ENCODE measurements around the gene FBXL15.

FBXL15 gene

GRCh38 chr10:102381983-102382382 lies 38.7 kb upstream of the FBXL15 start:
- no peak for TF ChIP-seq CTCF (IDR thresholded peaks at IDR 0.05; ENCODE audit: control extremely low read depth, extremely low read depth, low read depth, missing control alignments)

GRCh38 chr10:102382871-102383270 lies 37.8 kb upstream of the FBXL15 start:
- POLR2A ChIA-PET = no interaction called here

More at GRCh38 chr10:102381983-102382382, 38.7 kb upstream of the FBXL15 start:
- no peak for DNase-seq (ENCODE audit: extremely low spot score)
- POLR2A ChIA-PET = interaction anchor here (0.6 to 1.0 kb wide), 3 partner anchors 137 to 281 kb away, joined by 3 to 10 read pairs (median 4); partner anchors contain the start of gene GBF1
- CTCF ChIA-PET = interaction anchor here (0.8 to 7.9 kb wide), 10 partner anchors 9 to 213 kb away, joined by 3 to 71 read pairs (median 4); partner anchors contain the start of genes ELOVL3 and FBXL15

GRCh38 chr10:102384053-102384452 lies 36.6 kb upstream of the FBXL15 start:
- CTCF ChIA-PET = interaction anchor here (1.0 to 7.9 kb wide), 18 partner anchors 9 to 215 kb away, joined by 3 to 71 read pairs (median 6); partner anchors contain the start of genes ELOVL3, FBXL15 and NFKB2
- no peak for TF ChIP-seq CTCF (IDR thresholded peaks at IDR 0.05; ENCODE audit: control extremely low read depth, extremely low read depth, low read depth, missing control alignments)
- DNase-seq (ENCODE audit: extremely low spot score) = no peak
- POLR2A ChIA-PET = no interaction called here

More at GRCh38 chr10:102382871-102383270, 37.8 kb upstream of the FBXL15 start:
- no peak for TF ChIP-seq CTCF (IDR thresholded peaks at IDR 0.05; ENCODE audit: control extremely low read depth, extremely low read depth, low read depth, missing control alignments)
- CTCF ChIA-PET = interaction anchor here (0.8 to 7.9 kb wide), 12 partner anchors 10 to 214 kb away, joined by 3 to 71 read pairs (median 12); partner anchors contain the start of genes ELOVL3, FBXL15 and NFKB2
- no peak for DNase-seq (ENCODE audit: extremely low spot score)

GRCh38 chr10:102384606-102385429 lies 35.8 kb upstream of the FBXL15 start:
- CTCF ChIA-PET = interaction anchor here (0.8 to 7.9 kb wide), 20 partner anchors 9 to 216 kb away, joined by 3 to 71 read pairs (median 5); partner anchors contain the start of genes ELOVL3, FBXL15 and NFKB2

GRCh38 chr10:102389894-102390293 lies 30.7 kb upstream of the FBXL15 start:
- DNase-seq (ENCODE audit: extremely low spot score) = no peak
- ChIA-PET CTCF (interaction anchor here (1.0 to 2.0 kb wide), 4 partner anchors 10 to 159 kb away, joined by 3 to 6 read pairs (median 4); no protein-coding TSS in a partner anchor), POLR2A (interaction anchor here (0.7 kb wide), 1 partner anchor 13 kb away, joined by 3 read pairs; no protein-coding TSS in a partner anchor)
- no peak for TF ChIP-seq CTCF (IDR thresholded peaks at IDR 0.05; ENCODE audit: control extremely low read depth, extremely low read depth, low read depth, missing control alignments)

More at GRCh38 chr10:102384606-102385429, 35.8 kb upstream of the FBXL15 start:
- no peak for TF ChIP-seq CTCF (IDR thresholded peaks at IDR 0.05; ENCODE audit: control extremely low read depth, extremely low read depth, low read depth, missing control alignments)
- DNase-seq (ENCODE audit: extremely low spot score) = no peak
- POLR2A ChIA-PET = interaction anchor here (0.5 to 0.9 kb wide), 4 partner anchors 13 to 140 kb away, joined by 3 to 4 read pairs (median 3); partner anchors contain the start of gene GBF1

- POLR2A ChIA-PET = interaction anchor here (0.6 kb wide), 1 partner anchor 31 kb away, joined by 6 read pairs; no protein-coding TSS in a partner anchor
- no peak for DNase-seq (ENCODE audit: extremely low spot score)
- TF ChIP-seq CTCF (IDR thresholded peaks at IDR 0.05; ENCODE audit: control extremely low read depth, extremely low read depth, low read depth, missing control alignments) = no peak
- CTCF ChIA-PET = interaction anchor here (0.9 to 9.6 kb wide), 12 partner anchors 8 to 191 kb away, joined by 3 to 213 read pairs (median 13); partner anchors contain the start of genes ELOVL3 and FBXL15
Observed at GRCh38 chr10:102392306-102392705, 28.3 kb upstream of the FBXL15 start.
